H1 (cell line): ENCODE measurements around the gene FHIP1B. TPM values are rescaled to one million over a fixed set of nuclear protein-coding genes. Genes with fewer than 3 reads are reported as not detected.

Experiments
- CTCF ChIA-PET: fragments of 300-600 bp; sonication (Branson Sonifier 250); formaldehyde crosslinking; loops from one replicate; lab custom pipeline; 2021; ENCODE audit not compliant: partially characterized antibody; lab: Charles Lee
- POLR2A ChIA-PET: fragments of 300-600 bp; sonication (Branson Sonifier 250); formaldehyde crosslinking; loops from one replicate; lab custom pipeline; 2021; ENCODE audit warnings: inconsistent platforms; ENCODE audit not compliant: partially characterized antibody; lab: Charles Lee
- DNase-seq, 2 experiments: peaks; one replicate each; pipeline versions ENCODE4 v3.0.0 to v3.0.0-alpha.2; 2010 to 2022; ENCODE audit warnings: low spot score in 2 of 2, low read depth in 1 of 2, mixed read lengths in 1 of 2
- FAIRE-seq: peaks from 2 replicates; lab custom pipeline; 2011; peaks lifted over from hg19 to GRCh38; lab: Jason Lieb, UNC
- H2AFZ ChIP-seq: 2 replicates; pipeline ENCODE4 v1.8.1; 2012; ENCODE audit warnings: low read length, inconsistent platforms
- H2AK5ac ChIP-seq: 2 replicates; pipeline ENCODE4 v1.6.1; 2013; ENCODE audit warnings: low read depth, low read length
- H2BK120ac ChIP-seq: replicated peaks from 2 replicates; pipeline ENCODE3; 2013; ENCODE audit warnings: low read depth, low read length, inconsistent platforms
- H2BK12ac ChIP-seq: 2 replicates; pipeline ENCODE4 v1.6.1; 2013; ENCODE audit warnings: low read depth, low read length
- H2BK15ac ChIP-seq: 2 replicates; pipeline ENCODE4 v1.6.1; 2013; ENCODE audit warnings: low read length
- H2BK20ac ChIP-seq: 2 replicates; pipeline ENCODE4 v1.6.1; 2013; ENCODE audit warnings: low read length
- H2BK5ac ChIP-seq: 2 replicates; pipeline ENCODE4 v1.6.1; 2013; ENCODE audit warnings: low read depth, low read length
- H3K14ac ChIP-seq: 2 replicates; pipeline ENCODE4 v1.6.1; 2013; ENCODE audit warnings: inconsistent platforms; ENCODE audit not compliant: insufficient read length
- H3K18ac ChIP-seq: 2 replicates; pipeline ENCODE4 v1.6.1; 2013; ENCODE audit warnings: low read length; ENCODE audit errors: extremely low read depth
- H3K23ac ChIP-seq: 2 replicates; pipeline ENCODE4 v1.6.1; 2013; ENCODE audit warnings: inconsistent platforms; ENCODE audit not compliant: insufficient read length
- H3K23me2 ChIP-seq: 2 replicates; pipeline ENCODE4 v1.6.1; 2013; ENCODE audit warnings: low read depth, low read length
- H3K27ac ChIP-seq: 2 replicates; pipeline ENCODE4 v1.6.1; 2011; ENCODE audit warnings: low read depth, low read length, inconsistent platforms
- H3K27me3 ChIP-seq, 4 experiments: replicated peaks in 1 of 4; 1 replicate in 1 of 4; 2 replicates in 3 of 4; pipeline versions ENCODE4 v1.6.1 to v1.8.1; 2011 to 2013; ENCODE audit warnings: low read length in 3 of 4, mild to moderate bottlenecking in 3 of 4, inconsistent platforms in 2 of 4, mixed read lengths in 2 of 4, moderate library complexity in 1 of 4; ENCODE audit not compliant: control insufficient read depth in 3 of 4, insufficient read depth in 3 of 4; ENCODE audit errors: extremely low read depth in 1 of 4
- H3K36me3 ChIP-seq, 4 experiments: 2 replicates each; pipeline versions ENCODE4 v1.6.1 to v1.8.1; 2011 to 2013; ENCODE audit warnings: mild to moderate bottlenecking in 4 of 4, low read length in 3 of 4, moderate library complexity in 2 of 4, control low read depth in 1 of 4, inconsistent platforms in 1 of 4; ENCODE audit not compliant: insufficient read depth in 4 of 4, control insufficient read depth in 2 of 4
- H3K4ac ChIP-seq: replicated peaks from 2 replicates; pipeline ENCODE3; 2013; ENCODE audit warnings: low read length, low read depth, mixed read lengths, inconsistent platforms; ENCODE audit not compliant: insufficient read length
- H3K4me1 ChIP-seq, 4 experiments: replicated peaks in 1 of 4; 1 replicate in 1 of 4; 2 replicates in 3 of 4; pipeline versions ENCODE4 v1.6.1 to v1.8.1; 2011 to 2013; ENCODE audit warnings: low read length in 3 of 4, inconsistent platforms in 2 of 4, mixed read lengths in 1 of 4; ENCODE audit not compliant: insufficient read depth in 4 of 4, control insufficient read depth in 3 of 4
- H3K4me2 ChIP-seq, 2 experiments: 2 replicates each; pipeline versions ENCODE4 v1.6.1 to v1.8.1; 2011 to 2013; ENCODE audit warnings: low read depth in 2 of 2, low read length in 2 of 2, control low read depth in 1 of 2, inconsistent platforms in 1 of 2, mild to moderate bottlenecking in 1 of 2; ENCODE audit not compliant: insufficient read depth in 1 of 2
- H3K4me3 ChIP-seq, 4 experiments: fragments of 200-600, 300-600 bp in 1 of 4; sonication (generic), shearing (Covaris generic), sonication (Bioruptor Twin) in 1 of 4; 2 replicates each; pipeline versions ENCODE4 v1.5.1 to v1.8.1; 2011 to 2016; ENCODE audit warnings: low read length in 4 of 4, low read depth in 3 of 4, control low read depth in 2 of 4, inconsistent platforms in 2 of 4, mild to moderate bottlenecking in 2 of 4, mixed read lengths in 1 of 4, moderate library complexity in 1 of 4; ENCODE audit not compliant: insufficient read depth in 2 of 4; ENCODE audit errors: extremely low read depth in 1 of 4
- H3K56ac ChIP-seq: replicated peaks from 2 replicates; pipeline ENCODE3; 2013; ENCODE audit warnings: low read depth, mild to moderate bottlenecking, mixed read lengths, low read length, inconsistent platforms; ENCODE audit not compliant: insufficient read length
- H3K79me1 ChIP-seq: 2 replicates; pipeline ENCODE4 v1.6.1; 2013; ENCODE audit warnings: low read depth, low read length, control low read depth
- H3K79me2 ChIP-seq, 2 experiments: 2 replicates each; pipeline versions ENCODE4 v1.6.1 to v1.8.1; 2012 to 2013; ENCODE audit warnings: low read length in 2 of 2, mild to moderate bottlenecking in 2 of 2, inconsistent platforms in 1 of 2; ENCODE audit not compliant: insufficient read depth in 2 of 2, control insufficient read depth in 1 of 2
- H3K9ac ChIP-seq, 4 experiments: replicated peaks in 1 of 4; 1 replicate in 1 of 4; 2 replicates in 3 of 4; pipeline versions ENCODE4 v1.6.1 to v1.8.1; 2011 to 2013; ENCODE audit warnings: low read depth in 3 of 4, low read length in 3 of 4, control low read depth in 2 of 4, mild to moderate bottlenecking in 2 of 4, moderate library complexity in 2 of 4, inconsistent platforms in 1 of 4; ENCODE audit errors: extremely low read depth in 1 of 4
- H3K9me3 ChIP-seq, 2 experiments: 2 replicates each; pipeline versions ENCODE4 v1.6.1 to v1.8.1; 2012 to 2013; ENCODE audit warnings: mild to moderate bottlenecking in 2 of 2, moderate library complexity in 2 of 2, control low read depth in 1 of 2, inconsistent platforms in 1 of 2, low read depth in 1 of 2, low read length in 1 of 2, mixed read lengths in 1 of 2; ENCODE audit not compliant: insufficient read depth in 2 of 2
- H4K20me1 ChIP-seq, 2 experiments: replicated peaks in 1 of 2; 2 replicates each; pipeline versions ENCODE3 to v1.8.1; 2011 to 2013; ENCODE audit warnings: inconsistent platforms in 2 of 2, low read length in 2 of 2, mild to moderate bottlenecking in 1 of 2; ENCODE audit not compliant: insufficient read depth in 2 of 2, control insufficient read depth in 1 of 2
- H4K5ac ChIP-seq: 2 replicates; pipeline ENCODE4 v1.6.1; 2013; ENCODE audit warnings: low read length, low read depth, mixed read lengths, inconsistent platforms; ENCODE audit not compliant: insufficient read length
- H4K8ac ChIP-seq: 2 replicates; pipeline ENCODE4 v1.8.0; 2013; ENCODE audit warnings: mild to moderate bottlenecking, moderate library complexity, low read length, inconsistent platforms; ENCODE audit not compliant: insufficient read depth; ENCODE audit errors: extremely low read depth
- H4K91ac ChIP-seq: replicated peaks from 2 replicates; pipeline ENCODE3; 2013; ENCODE audit warnings: low read length, mixed read lengths, inconsistent platforms; ENCODE audit not compliant: insufficient read length
- ATF3 ChIP-seq: IDR thresholded peaks from 2 replicates; pipeline ENCODE4 v1.6.1; 2011; ENCODE audit warnings: low read depth, mild to moderate bottlenecking, low read length; ENCODE audit not compliant: insufficient read depth
- CREB1 ChIP-seq: IDR thresholded peaks from 2 replicates; pipeline ENCODE4 v1.6.1; 2012; ENCODE audit warnings: inconsistent platforms
- FOSL1 ChIP-seq: IDR thresholded peaks from 2 replicates; pipeline ENCODE4 v1.6.1; 2011; ENCODE audit warnings: mild to moderate bottlenecking, low read depth, low read length, moderate library complexity; ENCODE audit not compliant: insufficient read depth
- HDAC2 ChIP-seq, 2 experiments: fragments of 300-600 bp in 1 of 2; sonication (generic) in 1 of 2; IDR thresholded peaks; 2 replicates each; pipeline ENCODE4 v1.6.1; 2011 to 2012; ENCODE audit warnings: low read depth in 2 of 2, low read length in 2 of 2, mild to moderate bottlenecking in 2 of 2, moderate library complexity in 2 of 2, borderline replicate concordance in 1 of 2, inconsistent platforms in 1 of 2
- JUND ChIP-seq: IDR thresholded peaks from 2 replicates; pipeline ENCODE4 v1.6.1; 2011; ENCODE audit warnings: mild to moderate bottlenecking, improper control_type of control experiment, low read length
- KDM5A ChIP-seq: fragments of 200-600 bp; IDR thresholded peaks from 2 replicates; pipeline ENCODE4 v1.7.1; 2012; ENCODE audit warnings: mild to moderate bottlenecking, low read length, inconsistent platforms, mixed read lengths
- MAFK ChIP-seq: IDR thresholded peaks from 2 replicates; pipeline ENCODE4 v1.6.1; 2012; ENCODE audit warnings: low read depth, mild to moderate bottlenecking, improper control_type of control experiment, low read length
- SIRT6 ChIP-seq: IDR thresholded peaks from one replicate; pipeline ENCODE4 v1.7.1; 2012; ENCODE audit warnings: low read length, inconsistent platforms
- SP1 ChIP-seq: IDR thresholded peaks from 2 replicates; pipeline ENCODE4 v1.6.1; 2011; ENCODE audit warnings: low read depth, low read length
- SP2 ChIP-seq: IDR thresholded peaks from 2 replicates; pipeline ENCODE4 v1.6.1; 2012; ENCODE audit warnings: mild to moderate bottlenecking, low read length, inconsistent platforms
- SP4 ChIP-seq: IDR thresholded peaks from 2 replicates; pipeline ENCODE4 v1.6.1; 2012; ENCODE audit warnings: low read length, inconsistent platforms
- SRF ChIP-seq: IDR thresholded peaks from 2 replicates; pipeline ENCODE4 v1.6.1; 2011; ENCODE audit warnings: mild to moderate bottlenecking, low read depth, low read length, moderate library complexity
- WGBS, 2 experiments: shearing (Covaris generic) in 1 of 2; methylation state at CpG; one replicate each; pipeline versions ENCODE4 v1.1.6 to v1.1.7; 2013 to 2015; ENCODE audit warnings: low lambda C conversion rate in 2 of 2, mixed read lengths in 2 of 2, inconsistent platforms in 1 of 2, low coverage in 1 of 2, missing lambda C conversion rate in 1 of 2; ENCODE audit not compliant: insufficient replicate concordance in 2 of 2, insufficient coverage in 1 of 2, insufficient read length in 1 of 2; ENCODE audit errors: extremely low coverage in 1 of 2, missing lambda C conversion rate in 1 of 2; 5-methylcytosine and 5-hydroxymethylcytosine counted together
- polyA plus RNA-seq, 7 experiments: library from polyadenylated mRNA; depleted of rRNA in 3 of 7; stranded (reverse) in 5 of 7; unstranded in 2 of 7; fragments of >200 nt in 5 of 7; fragments of 200-250 nt in 2 of 7; gene quantifications; 1 replicate in 5 of 7; 2 replicates in 1 of 7; 4 replicates in 1 of 7; pipeline versions ENCODE4 v1.2.1 to v1.2.3, GENCODE V29; 2011 to 2013; ENCODE audit warnings: missing spikeins in 2 of 7, mixed read lengths in 2 of 7
- total RNA-seq: library from RNA; stranded (reverse); fragmentation: NEBNext Ultra II Directional; extraction: Animal tissue kit (Norgen Biotek cat#: 25700); gene quantifications from 2 replicates; pipeline ENCODE4 v1.2.1, GENCODE V29; 2021
- TF ChIP-seq, protein P1 (sequence below): IDR thresholded peaks from 2 replicates; pipeline ENCODE4 v1.6.1; 2012; ENCODE audit warnings: low read length, inconsistent platforms

The FHIP1B gene
- total and polyA plus RNA-seq, 2 of the 8 experiments (the other 6 are each of a cell fraction or from before 2014, with no cell fraction given), result 16.8 to 41.9 TPM

- POLR2A ChIA-PET, result no interaction called here
- no peaks in the 10 kb centered on the region for H3K9me3 ChIP-seq
- no peak within 1 kb of the TSS for H2BK12ac ChIP-seq
- H2AFZ ChIP-seq, result no peak within 1 kb of the TSS
- H2BK15ac ChIP-seq, result no peak within 1 kb of the TSS
- H3K23ac ChIP-seq, result no peak within 1 kb of the TSS
- H3K18ac ChIP-seq, result no peak within 1 kb of the TSS
- H3K4me2 ChIP-seq, result no peak within 1 kb of the TSS
- no peaks in the 10 kb centered on the region for H3K79me2 ChIP-seq
- H4K5ac ChIP-seq, result no peak within 1 kb of the TSS
- H3K36me3 ChIP-seq, result peaks cover 0 to 4% (median 1%) of the 10 kb centered on the region in 4 experiments; a peak in 5 of 8 replicates
- peaks cover 0 to 3% (median 1%) of the 10 kb centered on the region in 4 experiments; a peak in 2 of 7 replicates for H3K4me1 ChIP-seq
- no peak within 1 kb of the TSS for H3K4ac ChIP-seq
- H3K9ac ChIP-seq, result no peak within 1 kb of the TSS
- DNase-seq, result no peak
- no peak within 1 kb of the TSS for H2BK5ac ChIP-seq
- H2AK5ac ChIP-seq, result no peak within 1 kb of the TSS
- no peaks in the 10 kb centered on the region for H4K20me1 ChIP-seq
- 90% methylated on average over 1 of the region's 1 CpG; no CpG with 5 or more reads in 1 of the 2 experiments for WGBS, 2 experiments
- no peaks in the 10 kb centered on the region for H3K79me1 ChIP-seq
- no peak within 1 kb of the TSS for H3K4me3 ChIP-seq
- no peak within 1 kb of the TSS for H2BK20ac ChIP-seq
- no peak within 1 kb of the TSS for H2BK120ac ChIP-seq
- H3K56ac ChIP-seq, result no peak within 1 kb of the TSS
- no peaks in the 10 kb centered on the region for H3K27me3 ChIP-seq
- H4K8ac ChIP-seq, result no peak within 1 kb of the TSS
- no peak within 1 kb of the TSS for H3K14ac ChIP-seq
- no peak within 1 kb of the TSS for H4K91ac ChIP-seq
- no peak within 1 kb of the TSS for H3K27ac ChIP-seq
- CTCF ChIA-PET, result interaction anchor here (1.2 to 2.9 kb wide), 3 partner anchors 11 to 65 kb away, joined by 3 to 15 read pairs (median 11); no protein-coding TSS in a partner anchor
- FAIRE-seq, result no peak
- no peaks in the 10 kb centered on the region for H3K23me2 ChIP-seq
- TF ChIP-seq SP1 (no peak), JUND (no peak), HDAC2 (IDR thresholded peaks at IDR 0.05; ENCODE audit: borderline replicate concordance in 1 of 2, low read depth in 2 of 2, low read length in 2 of 2) (no peak), ATF3 (no peak), KDM5A (no peak), SP4 (no peak), SP2 (no peak), SIRT6 (no peak), MAFK (no peak), SRF (no peak), CREB1 (no peak), FOSL1 (no peak)
- TF ChIP-seq, protein P1, sequence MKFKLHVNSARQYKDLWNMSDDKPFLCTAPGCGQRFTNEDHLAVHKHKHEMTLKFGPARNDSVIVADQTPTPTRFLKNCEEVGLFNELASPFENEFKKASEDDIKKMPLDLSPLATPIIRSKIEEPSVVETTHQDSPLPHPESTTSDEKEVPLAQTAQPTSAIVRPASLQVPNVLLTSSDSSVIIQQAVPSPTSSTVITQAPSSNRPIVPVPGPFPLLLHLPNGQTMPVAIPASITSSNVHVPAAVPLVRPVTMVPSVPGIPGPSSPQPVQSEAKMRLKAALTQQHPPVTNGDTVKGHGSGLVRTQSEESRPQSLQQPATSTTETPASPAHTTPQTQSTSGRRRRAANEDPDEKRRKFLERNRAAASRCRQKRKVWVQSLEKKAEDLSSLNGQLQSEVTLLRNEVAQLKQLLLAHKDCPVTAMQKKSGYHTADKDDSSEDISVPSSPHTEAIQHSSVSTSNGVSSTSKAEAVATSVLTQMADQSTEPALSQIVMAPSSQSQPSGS, result no peak
These were observed 29.1 kb downstream of the FHIP1B start, which contains the start of gene C11orf42 for GRCh38 chr11:6205366-6205765. Gene C11orf42, plus strand, starts transcription at chr11:6205557. Its CDS starts 59 bp downstream, at chr11:6205616.
